Activated T-cell treated with anti-CD3 and anti-CD28 coated beads, Interleukin-2, amount 50 U/mL, for 48 hours (primary cell): ENCODE measurements around the gene NUBP2.
"Not testable (repeated sequence)": the region's sequence is repeated elsewhere in the genome, so short reads cannot be mapped to it uniquely, and the experiment has no call there.

ENCODE experiments used
- DNase-seq, 2 experiments: peaks; one replicate each; pipeline ENCODE4 v3.0.0-alpha.2; 2020

NUBP2 gene

DNA sequence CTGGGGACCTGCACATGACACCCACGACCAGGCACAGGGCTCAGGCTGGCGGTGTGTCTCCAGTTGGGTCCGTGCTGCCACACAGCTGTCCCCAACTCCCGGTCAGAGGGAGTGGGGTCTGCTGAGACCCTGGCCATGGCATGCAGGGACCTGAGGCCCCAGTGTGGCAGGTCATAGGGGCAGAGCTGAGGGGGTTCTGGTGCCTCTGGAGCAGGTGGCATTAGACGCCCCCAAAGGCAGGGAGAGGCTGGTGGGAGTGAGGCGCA is 4.2 kb downstream of the NUBP2 start:
- DNase-seq, result no peak

DNA sequence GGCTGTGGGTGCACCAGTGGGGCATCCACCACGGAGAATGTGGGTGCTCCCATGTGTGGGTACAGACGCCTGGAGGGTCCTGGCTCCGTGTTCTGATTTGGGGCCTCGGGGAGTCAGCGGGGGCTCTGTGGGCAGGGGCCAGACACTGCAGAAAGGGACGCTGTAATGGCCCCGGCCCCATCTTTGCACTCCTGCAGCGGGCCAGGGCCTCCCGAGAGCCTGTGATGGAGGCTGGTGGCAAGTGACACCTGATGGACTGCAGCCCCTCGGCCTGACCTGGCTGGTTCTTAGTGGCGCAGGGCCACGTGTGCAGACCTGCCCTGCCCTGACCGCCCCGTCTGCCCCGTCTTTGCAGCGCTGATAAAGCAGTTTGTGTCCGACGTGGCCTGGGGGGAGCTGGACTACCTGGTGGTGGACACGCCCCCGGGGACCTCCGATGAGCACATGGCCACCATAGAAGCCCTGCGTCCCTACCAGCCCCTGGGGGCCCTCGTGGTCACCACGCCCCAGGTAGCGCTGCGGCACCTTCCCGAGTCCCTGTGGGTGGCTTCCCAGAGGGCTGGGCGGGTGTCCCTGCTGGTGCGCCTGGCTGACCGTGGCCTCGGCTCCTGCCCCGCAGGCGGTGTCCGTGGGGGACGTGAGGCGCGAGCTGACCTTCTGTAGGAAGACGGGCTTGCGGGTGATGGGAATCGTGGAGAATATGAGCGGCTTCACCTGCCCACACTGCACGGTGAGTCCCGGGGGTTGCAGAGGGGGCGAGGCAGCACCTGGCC is 4.7 kb downstream of the NUBP2 start:
- DNase-seq, result no peak

- DNase-seq, result no peak
Observed at GRCh38 chr16:1788095-1788707, 5.4 kb downstream of the NUBP2 start.

DNA sequence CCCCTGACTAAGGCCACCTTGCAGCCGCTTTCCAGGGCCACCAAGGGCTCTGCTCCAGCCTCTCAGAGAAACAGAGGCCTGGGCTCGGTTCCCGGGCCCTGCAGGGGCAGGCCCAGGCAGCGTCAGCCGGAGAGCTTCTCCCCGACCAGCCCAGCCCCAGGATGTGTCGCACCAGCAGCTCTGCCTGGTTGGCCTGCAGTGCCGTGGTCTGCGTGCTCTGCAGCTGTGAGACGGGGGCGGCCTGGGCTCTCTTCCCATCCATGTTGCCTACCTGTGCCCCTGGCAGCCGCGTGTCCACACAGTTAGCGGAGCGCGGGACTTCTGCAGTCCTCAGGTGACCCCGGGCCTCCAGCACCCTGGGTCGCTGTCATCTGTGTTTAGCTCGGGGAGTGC is 5.9 kb downstream of the NUBP2 start:
- DNase-seq, result no peak

DNA sequence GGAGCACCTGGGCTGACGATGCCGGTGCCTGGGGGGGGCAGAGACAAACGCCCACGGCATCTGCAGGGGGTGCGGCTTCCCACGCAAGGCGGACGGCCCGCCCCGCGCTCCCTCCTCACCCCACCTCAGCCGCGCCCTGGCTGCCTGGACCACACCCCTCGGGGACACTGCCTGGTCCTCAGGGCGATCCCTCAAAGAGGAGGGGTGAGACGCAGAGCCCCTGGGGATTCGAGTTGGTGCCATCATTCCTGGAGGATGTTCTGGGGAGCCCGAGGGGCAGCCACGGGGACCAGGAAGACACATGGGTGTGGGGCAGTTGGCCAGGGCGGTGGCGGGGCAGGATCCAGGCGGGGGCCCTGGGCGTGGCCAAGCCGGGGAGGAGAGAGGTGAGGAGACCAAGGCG is 6.9 kb downstream of the NUBP2 start:
- DNase-seq, result no peak

DNA sequence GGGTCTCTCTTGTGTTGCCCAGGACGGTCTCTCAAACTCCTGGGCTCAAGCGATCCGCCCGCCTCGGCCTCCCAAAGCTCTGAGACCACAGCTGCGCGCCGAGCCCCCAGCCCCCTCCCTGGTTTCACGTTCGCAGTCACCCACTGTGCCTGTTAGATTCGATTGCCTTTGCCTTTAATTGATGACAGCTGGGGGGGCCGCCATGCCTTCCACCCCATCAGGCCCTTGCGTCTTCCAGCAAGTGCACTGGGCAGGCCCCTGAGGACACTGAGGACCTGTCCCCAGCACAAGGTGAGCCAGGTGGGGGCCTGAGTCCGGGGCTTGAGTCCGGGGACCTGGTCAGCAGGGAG is 7.5 kb downstream of the NUBP2 start:
- no peak for DNase-seq

GRCh38 chr16:1790611-1791255 is 8.0 kb downstream of the NUBP2 start:
- DNase-seq, result no peak

GRCh38 chr16:1791256-1791942 is 8.6 kb downstream of the NUBP2 start:
- no peak for DNase-seq

DNA sequence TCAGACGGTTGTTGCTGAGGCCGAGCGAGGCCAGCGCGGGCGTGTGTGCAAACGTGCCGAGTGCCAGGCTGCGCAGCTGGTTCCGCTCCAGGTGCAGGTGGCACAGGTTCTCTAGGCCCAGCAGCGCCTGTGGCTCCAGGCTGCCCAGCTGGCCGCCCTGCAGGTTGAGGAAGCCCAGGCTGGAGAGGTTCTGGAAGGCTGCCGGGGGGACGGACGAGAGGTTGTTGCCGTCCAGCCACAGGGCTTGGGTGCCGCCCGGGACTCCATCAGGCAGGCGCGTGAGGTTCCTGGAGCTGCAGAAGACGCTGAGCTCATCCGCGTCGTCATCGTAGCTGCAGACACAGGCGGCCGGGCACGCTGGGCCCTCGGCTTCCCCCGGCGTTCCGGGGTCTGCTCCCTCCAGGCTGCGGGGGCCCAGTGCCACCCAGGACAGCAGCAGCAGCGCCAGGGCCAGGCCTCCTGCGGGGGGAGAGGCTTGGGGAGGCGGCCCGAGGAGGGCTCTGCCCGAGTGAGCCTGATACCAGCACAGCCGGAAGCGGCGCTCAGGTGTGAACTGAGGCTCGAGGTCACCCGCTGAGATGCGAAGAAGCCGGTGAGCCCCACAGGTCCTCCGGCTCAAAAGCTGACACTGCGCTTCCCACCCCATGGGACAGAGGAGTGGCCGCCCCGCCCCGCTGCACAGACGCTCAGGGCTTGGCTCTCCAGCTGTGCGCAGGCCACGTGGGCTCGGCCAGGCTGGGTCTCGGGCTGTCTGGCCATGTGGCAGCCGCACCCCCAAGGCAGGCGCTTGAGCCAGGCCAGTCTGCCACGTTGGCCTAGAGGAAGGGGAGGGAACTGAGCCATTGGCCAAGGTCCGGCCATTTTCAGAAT is 9.4 kb downstream of the NUBP2 start:
- no peak for DNase-seq

DNA sequence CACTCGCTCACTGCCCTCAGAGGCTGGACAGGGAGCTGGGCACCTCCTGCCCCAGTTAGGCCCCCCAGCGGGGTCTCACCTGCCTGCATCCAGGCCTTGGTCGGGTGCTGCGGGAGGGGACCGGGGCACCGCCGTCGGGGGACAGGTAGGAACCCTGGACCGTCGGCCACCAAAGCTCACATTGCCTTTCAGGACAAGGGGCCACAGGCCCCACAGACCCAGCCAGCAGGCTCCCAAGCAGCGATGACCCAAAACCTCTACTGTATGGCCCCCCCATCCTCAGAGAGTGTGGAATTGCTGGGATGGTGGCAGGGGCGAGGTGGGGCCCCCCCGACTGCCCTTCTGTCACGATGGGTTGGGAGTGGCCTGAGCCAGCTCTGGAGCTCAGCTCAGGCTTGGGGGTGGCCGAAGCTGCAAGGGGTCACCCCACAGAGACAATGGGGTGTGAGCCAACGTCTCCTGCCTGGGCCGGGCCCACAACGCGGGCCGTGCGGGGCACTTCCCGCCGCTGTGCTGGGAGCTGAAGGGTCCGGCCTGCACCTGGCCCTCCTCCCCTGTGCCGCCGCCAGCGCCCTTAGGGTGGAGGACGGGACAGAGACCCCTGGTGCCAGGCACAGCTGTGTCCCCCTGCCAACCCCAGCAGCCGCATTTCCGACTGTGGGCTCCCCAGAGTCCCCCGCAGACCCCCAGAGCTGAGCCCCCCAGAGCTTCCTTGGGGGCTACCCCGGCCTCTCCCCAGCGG is 10.2 kb downstream of the NUBP2 start:
- DNase-seq, result no peak

- no peak for DNase-seq
Observed at GRCh38 chr16:1793578-1794220, 10.9 kb downstream of the NUBP2 start, which contains the start of gene IGFALS. Gene IGFALS (minus strand): TSS chr16:1793705. CDS start chr16:1793652, 53 bp downstream.

DNA sequence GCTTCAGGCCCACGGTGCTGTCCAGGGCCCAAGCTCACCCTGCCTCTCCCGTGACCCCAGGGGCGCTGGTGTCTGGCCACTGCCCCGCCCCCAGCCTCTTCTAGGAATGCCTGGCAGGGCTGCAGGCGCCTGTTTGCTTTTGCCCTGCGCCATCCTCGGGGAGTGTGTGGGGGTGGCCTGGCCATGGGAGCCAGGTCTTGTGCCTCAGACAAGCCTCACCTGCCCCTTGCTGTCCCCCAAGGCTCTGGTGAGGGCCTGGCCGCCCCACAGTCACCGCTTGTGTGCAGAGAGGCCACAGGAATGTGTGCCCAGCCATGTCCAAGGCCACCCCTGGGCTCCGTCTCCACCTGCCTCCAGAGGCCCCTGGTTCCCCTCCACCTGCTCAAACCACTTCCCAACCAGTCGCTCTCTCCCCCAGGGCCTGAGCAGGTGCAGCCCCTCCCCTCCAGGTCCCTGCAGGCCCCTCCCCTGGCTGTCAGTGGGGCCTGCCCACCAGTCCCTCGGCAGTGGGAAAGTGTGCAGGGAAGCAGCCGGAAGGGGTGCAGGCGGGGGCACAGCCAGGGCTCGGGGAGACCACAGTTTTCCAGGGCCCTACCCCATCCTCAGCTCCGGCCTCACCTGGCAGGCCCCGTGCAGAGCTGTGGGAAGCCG is 11.6 kb downstream of the NUBP2 start:
- no peak for DNase-seq

GRCh38 chr16:1794908-1795666 is 12.3 kb downstream of the NUBP2 start:
- no peak for DNase-seq

GRCh38 chr16:1799263-1799662 is 16.5 kb downstream of the NUBP2 start:
- DNase-seq, result not testable (repeated sequence)

DNA sequence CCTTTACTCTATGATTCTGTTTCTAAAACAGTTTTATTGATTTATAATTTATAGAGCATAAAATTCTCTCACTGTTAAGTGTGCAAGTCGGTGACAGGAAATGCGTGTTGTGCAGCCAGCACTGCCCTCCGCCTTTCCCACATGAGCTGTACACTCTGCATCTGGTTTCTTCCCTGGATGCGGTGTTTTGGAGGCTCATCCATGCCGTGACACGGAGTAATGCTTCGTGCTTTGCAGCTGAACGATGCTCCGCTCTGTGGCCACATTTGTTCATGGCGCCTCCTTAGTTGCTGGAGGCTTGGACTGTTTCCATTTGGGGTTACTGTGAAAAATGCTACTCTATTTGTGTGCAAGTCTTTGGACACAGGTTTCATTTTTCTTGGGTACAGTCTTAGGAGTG is 17.9 kb downstream of the NUBP2 start:
- DNase-seq, result no peak

DNA sequence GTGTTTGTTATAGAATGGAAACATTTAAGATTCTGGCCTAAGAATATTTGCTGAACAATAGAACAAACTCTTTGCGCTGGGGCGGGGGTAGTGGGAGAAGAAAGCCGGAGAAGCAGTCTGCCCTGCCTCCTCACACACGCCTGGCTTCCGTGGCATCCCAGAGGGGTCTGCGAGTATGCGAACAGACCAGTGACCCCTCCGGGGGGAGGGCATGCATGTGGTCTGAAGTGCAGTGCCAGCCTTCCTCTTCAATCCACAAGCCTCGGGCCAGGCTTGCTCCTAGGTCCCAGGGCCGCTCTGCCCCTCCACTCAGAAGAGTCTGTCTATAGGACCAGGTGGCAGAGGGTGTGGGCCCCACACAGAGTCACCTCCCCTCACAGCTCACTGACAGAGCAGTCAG is 24.9 kb downstream of the NUBP2 start:
- no peak for DNase-seq

DNA sequence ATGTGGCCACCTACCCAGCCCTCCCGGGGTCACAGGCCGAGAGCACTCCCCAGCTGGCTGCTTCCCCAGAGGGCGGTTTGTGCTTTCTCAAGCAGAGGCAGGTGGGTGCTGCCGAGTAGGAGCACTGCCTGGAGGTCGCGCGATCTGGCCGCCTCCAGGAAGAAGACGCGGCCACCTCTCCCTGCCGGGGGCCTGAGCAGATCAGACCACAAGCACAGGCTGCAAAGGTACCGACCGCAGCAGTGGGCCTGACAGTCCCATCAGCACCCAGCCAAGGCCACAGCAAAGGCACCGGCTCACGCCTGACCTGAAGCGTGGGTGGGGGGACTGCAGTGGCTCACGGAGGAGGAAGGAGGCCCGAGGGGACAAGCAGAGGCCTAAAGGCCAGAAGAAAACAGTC is 25.9 kb downstream of the NUBP2 start:
- no peak for DNase-seq

GRCh38 chr16:1809281-1809801 is 26.6 kb downstream of the NUBP2 start:
- no peak for DNase-seq

DNA sequence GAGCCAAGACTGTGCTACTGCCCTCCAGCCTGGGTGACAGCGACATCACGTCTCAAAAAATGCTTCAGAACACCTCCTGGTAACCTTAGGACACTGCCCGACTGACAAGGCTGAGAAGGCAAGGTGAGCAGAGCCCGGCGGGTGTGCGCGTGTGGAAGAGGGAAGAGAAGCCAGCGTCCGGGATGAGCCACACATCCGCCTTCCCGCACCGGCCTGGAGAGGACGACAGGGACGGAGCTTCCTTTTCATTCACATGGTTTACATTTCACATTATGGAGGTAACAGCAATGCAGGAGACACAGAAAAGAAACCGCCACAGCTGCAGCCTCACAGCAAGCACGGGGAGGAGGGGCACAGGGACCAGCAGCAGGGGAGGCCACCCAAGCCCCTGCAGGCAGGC is 27.3 kb downstream of the NUBP2 start:
- DNase-seq, result no peak

GRCh38 chr16:1810536-1810935 is 27.8 kb downstream of the NUBP2 start:
- no peak for DNase-seq
